Mesendoderm (in vitro differentiated cells): Measurements from ENCODE around the gene DAPL1.

Source experiments
- DNase-seq: peaks from one replicate; pipeline ENCODE4 v3.0.0; 2013
- H2AK5ac ChIP-seq: 2 replicates; pipeline ENCODE4 v1.6.1; 2013; ENCODE audit warnings: low read length, inconsistent platforms
- H2BK120ac ChIP-seq: 2 replicates; pipeline ENCODE4 v1.6.1; 2013; ENCODE audit warnings: low read depth, mild to moderate bottlenecking, low read length, moderate library complexity, mixed read lengths
- H2BK15ac ChIP-seq: replicated peaks from 2 replicates; pipeline ENCODE4 v1.6.1; 2013; ENCODE audit warnings: low read depth, mild to moderate bottlenecking, moderate library complexity
- H2BK5ac ChIP-seq: 2 replicates; pipeline ENCODE4 v1.6.1; 2013; ENCODE audit warnings: low read length, inconsistent platforms
- H3K18ac ChIP-seq: 2 replicates; pipeline ENCODE4 v1.6.1; 2013; ENCODE audit warnings: mild to moderate bottlenecking, low read length, mixed read lengths
- H3K23ac ChIP-seq: one replicate; pipeline ENCODE4 v1.6.1; 2013; ENCODE audit warnings: low read length
- H3K27ac ChIP-seq: 2 replicates; pipeline ENCODE4 v1.5.1; 2013; ENCODE audit warnings: low read depth, mild to moderate bottlenecking, inconsistent platforms, low read length, moderate library complexity
- H3K27me3 ChIP-seq: 2 replicates; pipeline ENCODE4 v1.6.1; 2013; ENCODE audit warnings: low read length, control low read depth, mild to moderate bottlenecking, inconsistent platforms; ENCODE audit not compliant: insufficient read depth, poor library complexity
- H3K36me3 ChIP-seq: 2 replicates; pipeline ENCODE4 v1.6.1; 2013; ENCODE audit warnings: low read length, inconsistent platforms; ENCODE audit not compliant: control insufficient read depth, insufficient read depth
- H3K4ac ChIP-seq: one replicate; pipeline ENCODE4 v1.6.1; 2013; ENCODE audit warnings: low read depth, mild to moderate bottlenecking, low read length, moderate library complexity
- H3K4me1 ChIP-seq: 2 replicates; pipeline ENCODE4 v1.6.1; 2013; ENCODE audit warnings: low read depth, low read length, inconsistent platforms; ENCODE audit not compliant: control insufficient read depth
- H3K4me2 ChIP-seq: 2 replicates; pipeline ENCODE4 v1.6.1; 2013; ENCODE audit warnings: low read length
- H3K4me3 ChIP-seq: 2 replicates; pipeline ENCODE4 v1.5.1; 2013; ENCODE audit warnings: mild to moderate bottlenecking, low read length
- H3K56ac ChIP-seq: one replicate; pipeline ENCODE4 v1.6.1; 2013; ENCODE audit warnings: low read length
- H3K79me1 ChIP-seq: 2 replicates; pipeline ENCODE4 v1.6.1; 2013; ENCODE audit warnings: low read length, inconsistent platforms
- H3K79me2 ChIP-seq: 2 replicates; pipeline ENCODE4 v1.6.1; 2013; ENCODE audit warnings: mild to moderate bottlenecking, low read length; ENCODE audit not compliant: control insufficient read depth, insufficient read depth
- H3K9ac ChIP-seq: 2 replicates; pipeline ENCODE4 v1.6.1; 2013; ENCODE audit warnings: low read length, inconsistent platforms
- H4K5ac ChIP-seq: one replicate; pipeline ENCODE4 v1.6.1; 2013; ENCODE audit warnings: low read length
- H4K8ac ChIP-seq: one replicate; pipeline ENCODE4 v1.6.1; 2013; ENCODE audit warnings: low read depth, mild to moderate bottlenecking, control low read depth, low read length, moderate library complexity
- WGBS: extraction: QIAGEN DNeasy Blood & Tissue Kit; methylation state at CpG from one replicate; pipeline ENCODE4 v1.1.7; 2013; ENCODE audit warnings: low lambda C conversion rate, missing lambda C conversion rate; ENCODE audit not compliant: insufficient coverage; ENCODE audit errors: extremely low coverage; 5-methylcytosine and 5-hydroxymethylcytosine counted together

The DAPL1 gene

DNA sequence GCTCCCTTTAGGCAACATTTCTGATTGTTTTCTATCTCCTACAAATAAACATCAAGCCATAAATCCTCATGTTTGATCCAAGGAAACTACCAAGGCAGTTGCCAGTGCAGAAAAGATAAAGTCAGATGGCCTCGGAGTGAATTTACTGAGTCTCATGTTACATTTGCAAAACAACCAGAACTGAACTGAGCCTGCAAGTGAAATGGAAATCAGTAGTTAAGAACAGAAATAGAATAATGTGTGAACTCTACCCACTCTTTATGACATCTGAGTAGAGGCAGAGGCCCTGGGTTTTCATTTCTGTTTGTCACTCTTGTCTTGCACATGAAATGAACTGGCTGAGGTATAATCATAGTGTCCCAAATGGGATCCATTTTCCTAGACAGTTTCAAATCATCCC, 20.4 kb upstream of the DAPL1 start:
- Histone ChIP-seq H4K5ac (no peak overlapping the region), H3K27me3 (no peaks in the 10 kb centered on the region), H3K36me3 (no peaks in the 10 kb centered on the region), H3K4ac (no peak overlapping the region), H3K4me3 (no peak overlapping the region), H3K56ac (no peak overlapping the region), H3K4me2 (no peak overlapping the region), H2BK15ac (no peak overlapping the region), H3K27ac (no peak overlapping the region), H2AK5ac (no peak overlapping the region), H4K8ac (no peak overlapping the region), H3K9ac (no peak overlapping the region), H3K79me1 (no peaks in the 10 kb centered on the region), H3K18ac (no peak overlapping the region), H3K4me1 (no peaks in the 10 kb centered on the region), H2BK5ac (no peak overlapping the region), H3K23ac (no peak overlapping the region), H2BK120ac (no peak overlapping the region), H3K79me2 (no peaks in the 10 kb centered on the region)
- WGBS, result no CpG with 5 or more reads among the region's 1 CpG
- DNase-seq, result no peak

DNA sequence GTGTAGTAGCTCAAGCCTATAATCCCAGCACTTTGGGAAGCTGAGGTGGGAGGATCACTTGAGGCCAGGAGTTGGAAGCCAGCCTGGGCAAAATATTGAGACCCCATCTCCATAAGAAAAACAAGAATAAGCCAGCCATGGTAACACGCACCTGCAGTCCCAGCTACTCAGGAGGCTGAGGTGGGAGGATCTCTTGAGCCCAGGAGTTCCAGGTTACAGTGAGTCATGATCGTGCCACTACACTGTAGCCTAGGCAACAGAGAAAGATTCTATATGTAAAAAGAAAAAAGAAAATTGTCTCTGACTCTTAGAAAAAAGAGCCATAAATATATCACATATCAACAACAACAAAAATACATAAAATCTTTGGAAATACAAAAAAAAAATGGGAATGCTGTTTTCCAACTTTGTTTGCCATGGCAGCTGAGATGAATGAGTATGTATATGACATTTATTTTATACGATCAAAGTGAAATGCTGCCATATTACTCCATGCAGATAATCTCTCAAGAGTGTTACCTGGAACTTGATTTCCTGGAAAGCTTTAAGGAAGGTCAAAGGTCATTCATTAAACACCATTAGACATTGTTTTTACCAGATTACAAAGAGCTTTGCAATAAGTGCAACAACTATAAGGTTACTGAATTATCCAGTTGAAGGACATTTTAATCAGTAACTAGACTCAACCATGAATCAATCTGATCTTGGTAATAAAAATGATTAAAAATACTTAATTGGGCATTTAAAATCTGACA, 19.7 kb upstream of the DAPL1 start:
- Histone ChIP-seq H3K4me1 (no peaks in the 10 kb centered on the region), H3K79me2 (no peaks in the 10 kb centered on the region), H3K23ac (no peak overlapping the region), H2BK120ac (no peak overlapping the region), H3K27ac (no peak overlapping the region), H3K79me1 (no peaks in the 10 kb centered on the region), H3K4me2 (no peak overlapping the region), H3K9ac (no peak overlapping the region), H3K4ac (no peak overlapping the region), H2AK5ac (no peak overlapping the region), H2BK15ac (no peak overlapping the region), H2BK5ac (no peak overlapping the region), H3K27me3 (no peaks in the 10 kb centered on the region), H3K36me3 (no peaks in the 10 kb centered on the region), H4K5ac (no peak overlapping the region), H3K4me3 (no peak overlapping the region), H3K56ac (no peak overlapping the region), H3K18ac (no peak overlapping the region), H4K8ac (no peak overlapping the region)
- DNase-seq, result no peak
- WGBS, result no CpG with 5 or more reads among the region's 3 CpGs

DNA sequence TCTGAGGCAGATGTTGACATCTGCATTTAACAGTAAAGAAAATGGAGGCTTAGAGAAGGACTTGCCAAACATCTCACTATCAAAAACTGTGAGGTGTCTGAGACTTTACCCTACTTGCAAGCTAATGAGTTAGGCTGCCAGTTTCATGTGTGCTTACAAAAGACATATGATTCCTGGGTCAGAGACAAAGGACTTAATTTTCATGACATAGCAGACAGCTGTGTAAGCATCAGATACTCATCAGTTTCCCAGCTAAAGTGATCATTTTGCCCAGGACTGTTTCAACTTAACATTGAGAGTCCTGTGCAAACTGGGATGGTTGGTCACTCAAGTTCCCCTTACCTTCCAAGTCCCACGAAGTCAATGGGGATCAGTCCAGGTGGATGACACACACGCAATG, 18.9 kb upstream of the DAPL1 start:
- H3K36me3 ChIP-seq, result no peaks in the 10 kb centered on the region
- no peak overlapping the region for H2AK5ac ChIP-seq
- H3K9ac ChIP-seq, result no peak overlapping the region
- no peak overlapping the region for H3K56ac ChIP-seq
- H3K27ac ChIP-seq, result no peak overlapping the region
- no peaks in the 10 kb centered on the region for H3K4me1 ChIP-seq
- DNase-seq, result no peak
- H2BK120ac ChIP-seq, result no peak overlapping the region
- H3K4me2 ChIP-seq, result no peak overlapping the region
- H3K4ac ChIP-seq, result no peak overlapping the region
- no peak overlapping the region for H2BK5ac ChIP-seq
- no peak overlapping the region for H3K18ac ChIP-seq
- no peak overlapping the region for H4K5ac ChIP-seq
- no peaks in the 10 kb centered on the region for H3K79me1 ChIP-seq
- H3K4me3 ChIP-seq, result no peak overlapping the region
- WGBS, result no CpG with 5 or more reads among the region's 2 CpGs
- no peak overlapping the region for H3K23ac ChIP-seq
- no peak overlapping the region for H4K8ac ChIP-seq
- no peak overlapping the region for H2BK15ac ChIP-seq
- H3K27me3 ChIP-seq, result no peaks in the 10 kb centered on the region
- no peaks in the 10 kb centered on the region for H3K79me2 ChIP-seq

DNA sequence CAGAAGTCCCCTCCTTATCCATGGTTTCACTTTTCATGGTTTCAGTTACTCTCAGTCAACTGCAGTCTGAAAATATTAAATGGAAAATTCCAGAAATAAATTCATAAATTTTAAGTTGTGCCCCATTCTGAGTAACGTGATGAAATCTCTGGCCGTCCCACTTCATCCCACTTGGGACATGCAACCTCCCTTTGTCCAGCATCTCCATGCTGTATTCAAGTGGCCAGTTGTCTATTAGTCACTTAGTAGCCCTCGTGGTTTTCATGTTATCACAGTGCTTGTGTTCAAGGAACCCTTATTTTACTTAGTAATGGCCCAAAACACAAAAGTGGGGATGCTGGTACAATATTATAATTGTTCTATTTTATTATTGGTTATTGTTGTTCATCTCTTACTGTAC, 18.0 kb upstream of the DAPL1 start:
- DNase-seq, result no peak
- no peaks in the 10 kb centered on the region for H3K27me3 ChIP-seq
- H3K79me1 ChIP-seq, result no peaks in the 10 kb centered on the region
- no peak overlapping the region for H3K4me3 ChIP-seq
- H3K36me3 ChIP-seq, result no peaks in the 10 kb centered on the region
- H3K4me2 ChIP-seq, result no peak overlapping the region
- H3K23ac ChIP-seq, result no peak overlapping the region
- H3K79me2 ChIP-seq, result no peaks in the 10 kb centered on the region
- no peak overlapping the region for H2AK5ac ChIP-seq
- H2BK5ac ChIP-seq, result no peak overlapping the region
- H4K8ac ChIP-seq, result no peak overlapping the region
- no peak overlapping the region for H2BK120ac ChIP-seq
- no peak overlapping the region for H3K4ac ChIP-seq
- no peak overlapping the region for H4K5ac ChIP-seq
- no peak overlapping the region for H3K18ac ChIP-seq
- no peak overlapping the region for H3K56ac ChIP-seq
- WGBS, result no CpG with 5 or more reads among the region's 3 CpGs
- H2BK15ac ChIP-seq, result no peak overlapping the region
- H3K27ac ChIP-seq, result no peak overlapping the region
- H3K9ac ChIP-seq, result no peak overlapping the region
- H3K4me1 ChIP-seq, result no peaks in the 10 kb centered on the region

DNA sequence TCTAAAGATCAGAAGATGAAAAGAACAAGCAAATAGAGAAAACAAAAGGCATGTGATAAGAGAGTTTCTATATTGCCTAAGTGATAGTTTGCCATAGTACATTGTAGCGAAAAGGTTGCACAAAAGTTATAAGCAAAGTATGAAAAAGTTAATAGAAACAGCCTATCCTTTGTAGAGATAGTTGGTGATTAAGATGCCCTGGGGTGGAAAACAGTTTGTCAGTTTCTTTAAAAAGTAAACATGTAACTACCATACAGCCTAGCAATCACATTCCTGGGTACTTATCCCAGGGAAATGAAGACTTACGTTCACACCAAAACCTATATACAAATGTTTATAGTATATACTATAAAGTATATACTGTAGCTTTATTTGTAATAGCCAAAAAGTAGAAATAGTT, 16.9 kb upstream of the DAPL1 start:
- H2BK5ac ChIP-seq, result no peak overlapping the region
- no peak overlapping the region for H2BK15ac ChIP-seq
- no peak overlapping the region for H3K9ac ChIP-seq
- H3K23ac ChIP-seq, result no peak overlapping the region
- H3K36me3 ChIP-seq, result no peaks in the 10 kb centered on the region
- WGBS, result no CpG with 5 or more reads among the region's 2 CpGs
- DNase-seq, result no peak
- no peak overlapping the region for H3K4me3 ChIP-seq
- H3K18ac ChIP-seq, result no peak overlapping the region
- H3K79me2 ChIP-seq, result no peaks in the 10 kb centered on the region
- no peak overlapping the region for H2AK5ac ChIP-seq
- no peak overlapping the region for H3K4ac ChIP-seq
- H3K4me1 ChIP-seq, result no peaks in the 10 kb centered on the region
- no peak overlapping the region for H2BK120ac ChIP-seq
- H3K27ac ChIP-seq, result no peak overlapping the region
- no peaks in the 10 kb centered on the region for H3K27me3 ChIP-seq
- no peaks in the 10 kb centered on the region for H3K79me1 ChIP-seq
- no peak overlapping the region for H4K5ac ChIP-seq
- H3K4me2 ChIP-seq, result no peak overlapping the region
- no peak overlapping the region for H3K56ac ChIP-seq
- no peak overlapping the region for H4K8ac ChIP-seq

DNA sequence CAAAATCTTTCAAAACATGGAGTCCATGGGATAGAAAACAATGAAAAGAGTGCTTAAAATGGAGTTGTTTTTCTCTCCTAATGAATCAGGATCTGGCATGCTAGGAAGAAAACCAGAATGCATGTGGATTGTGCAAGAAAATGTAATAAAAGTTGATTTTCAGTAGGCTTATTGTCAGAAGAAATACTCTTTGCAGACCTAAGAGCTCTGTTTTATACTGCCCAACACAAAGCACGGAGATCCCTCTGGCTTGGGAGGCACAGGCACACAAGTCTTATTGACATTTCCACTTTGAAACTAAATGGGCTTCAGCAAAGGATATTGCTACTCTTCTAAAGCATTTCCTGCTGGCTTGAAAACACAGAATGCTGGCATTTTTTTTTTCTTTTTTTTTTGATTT, 15.5 kb upstream of the DAPL1 start:
- H3K4me2 ChIP-seq, result no peak overlapping the region
- no peak overlapping the region for H3K27ac ChIP-seq
- no peak overlapping the region for H3K18ac ChIP-seq
- no peak overlapping the region for H3K4ac ChIP-seq
- H2BK15ac ChIP-seq, result no peak overlapping the region
- H3K56ac ChIP-seq, result no peak overlapping the region
- H3K4me3 ChIP-seq, result no peak overlapping the region
- no peaks in the 10 kb centered on the region for H3K79me1 ChIP-seq
- H3K9ac ChIP-seq, result no peak overlapping the region
- H2BK5ac ChIP-seq, result no peak overlapping the region
- no peak overlapping the region for H2BK120ac ChIP-seq
- H3K23ac ChIP-seq, result no peak overlapping the region
- no peaks in the 10 kb centered on the region for H3K4me1 ChIP-seq
- H4K5ac ChIP-seq, result no peak overlapping the region
- H3K27me3 ChIP-seq, result no peaks in the 10 kb centered on the region
- no peaks in the 10 kb centered on the region for H3K79me2 ChIP-seq
- H3K36me3 ChIP-seq, result no peaks in the 10 kb centered on the region
- no peak overlapping the region for H4K8ac ChIP-seq
- no peak for DNase-seq
- WGBS, result no CpG with 5 or more reads among the region's 1 CpG
- H2AK5ac ChIP-seq, result no peak overlapping the region
